HEK293 (cell line): Measurements from ENCODE around the gene NRN1L.

Source experiments
- GLIS2 ChIP-seq: fragments of 450-650 bp; formaldehyde crosslinking; IDR thresholded peaks from 2 replicates; pipeline ENCODE4 v1.5.1; 2016; ENCODE audit warnings: missing biosample characterization, missing genetic modification characterization
- KLF16 ChIP-seq: fragments of 450-650 bp; formaldehyde crosslinking; IDR thresholded peaks from 2 replicates; pipeline ENCODE4 v1.5.1; 2017; ENCODE audit warnings: missing biosample characterization, missing genetic modification characterization
- MYNN ChIP-seq: fragments of 450-650 bp; formaldehyde crosslinking; IDR thresholded peaks from 2 replicates; pipeline ENCODE4 v1.5.1; 2016; ENCODE audit warnings: missing biosample characterization, missing genetic modification characterization, borderline replicate concordance
- PRDM10 ChIP-seq: fragments of 450-650 bp; formaldehyde crosslinking; IDR thresholded peaks from 2 replicates; pipeline ENCODE4 v1.5.1; 2016; ENCODE audit warnings: missing biosample characterization, missing genetic modification characterization
- PRDM2 ChIP-seq: fragments of 450-650 bp; formaldehyde crosslinking; IDR thresholded peaks from 2 replicates; pipeline ENCODE4 v1.5.1; 2016; ENCODE audit warnings: missing biosample characterization, missing genetic modification characterization, borderline replicate concordance
- REST ChIP-seq: fragments of 450-650 bp; formaldehyde crosslinking; IDR thresholded peaks from 2 replicates; pipeline ENCODE4 v1.5.1; 2016; ENCODE audit warnings: missing biosample characterization, missing genetic modification characterization
- SCRT2 ChIP-seq: fragments of 450-650 bp; formaldehyde crosslinking; IDR thresholded peaks from 2 replicates; pipeline ENCODE4 v1.5.1; 2016; ENCODE audit warnings: missing biosample characterization, missing genetic modification characterization
- ZBTB11 ChIP-seq: fragments of 450-650 bp; formaldehyde crosslinking; conservative IDR thresholded peaks from 2 replicates; pipeline ENCODE4 v1.5.1; 2016; ENCODE audit warnings: low read depth, missing biosample characterization, missing genetic modification characterization
- ZFP69B ChIP-seq: fragments of 450-650 bp; formaldehyde crosslinking; IDR thresholded peaks from 2 replicates; pipeline ENCODE4 v1.5.1; 2016; ENCODE audit warnings: missing biosample characterization, missing genetic modification characterization
- ZNF148 ChIP-seq: fragments of 450-650 bp; formaldehyde crosslinking; IDR thresholded peaks from 2 replicates; pipeline ENCODE4 v1.5.0; 2017; ENCODE audit warnings: missing biosample characterization, missing genetic modification characterization, borderline replicate concordance
- ZNF274 ChIP-seq, 2 experiments: fragments of 200-500 bp in 1 of 2; fragments of 450-650 bp in 1 of 2; sonication (Bioruptor generic) in 1 of 2; formaldehyde crosslinking in 1 of 2; IDR thresholded peaks; 2 replicates each; pipeline versions ENCODE4 v1.5.1 to v1.6.1; 2014 to 2016; ENCODE audit warnings: borderline replicate concordance in 1 of 2, inconsistent platforms in 1 of 2, low read length in 1 of 2, missing biosample characterization in 1 of 2, missing genetic modification characterization in 1 of 2
- ZNF580 ChIP-seq: fragments of 450-650 bp; formaldehyde crosslinking; IDR thresholded peaks from 2 replicates; pipeline ENCODE4 v1.5.1; 2016; ENCODE audit warnings: missing biosample characterization, missing genetic modification characterization
- ZNF645 ChIP-seq: fragments of 450-650 bp; formaldehyde crosslinking; IDR thresholded peaks from 2 replicates; pipeline ENCODE4; 2016; ENCODE audit warnings: missing biosample characterization, missing genetic modification characterization
- ZNF658 ChIP-seq: fragments of 450-650 bp; formaldehyde crosslinking; IDR thresholded peaks from 2 replicates; pipeline ENCODE4; 2016; ENCODE audit warnings: missing biosample characterization, missing genetic modification characterization
- ZNF792 ChIP-seq: fragments of 450-650 bp; formaldehyde crosslinking; IDR thresholded peaks from 2 replicates; pipeline ENCODE4 v1.5.1; 2016; ENCODE audit warnings: missing biosample characterization, missing genetic modification characterization

The NRN1L gene

GRCh38 chr16:67872631-67873434 lies 11.9 kb upstream of the NRN1L start, which contains the start of gene EDC4 (continued):
- TF ChIP-seq ZBTB11 (tag by site-specific recombination) (peak; percentile 100), KLF16 (tag by site-specific recombination) (peak; percentile 100), ZNF792 (tag by site-specific recombination) (no peak), ZFP69B (tag by site-specific recombination) (peak; percentile 72; the same call in 1 of the 2 replicates), ZNF274 (IDR thresholded peaks at IDR 0.05; ENCODE audit: low read length) (no peak), ZNF274 (tag by site-specific recombination; IDR thresholded peaks at IDR 0.05; ENCODE audit: borderline replicate concordance) (no peak), ZNF148 (no peak; the same call in 1 of the 2 replicates), MYNN (tag by site-specific recombination) (no peak), PRDM10 (tag by site-specific recombination) (peak; percentile 62), ZNF580 (tag by site-specific recombination) (peak; percentile 99), GLIS2 (tag by site-specific recombination) (peak; percentile 90), PRDM2 (0 out of 2 replicates have a peak, but pooled peaks have one; percentile 33), ZNF658 (tag by site-specific recombination) (no peak), REST (peak; percentile 35; the same call in 1 of the 2 replicates), ZNF645 (no peak), SCRT2 (tag by site-specific recombination) (0 out of 2 replicates have a peak, but pooled peaks have one; percentile 20)
